Adrenal gland (tissue), 12 donors: ENCODE measurements around the gene DNAJC5. TPM values are rescaled to one million over a fixed set of nuclear protein-coding genes. Genes with fewer than 3 reads are reported as not detected.

Source experiments
- DNase-seq, 7 donors: peaks; one replicate each; pipeline ENCODE4 v3.0.0-alpha.2; 2019 to 2020
- H3K27ac ChIP-seq, 5 donors: fragments of 200-600 bp; sonication (generic) in 4 of 5; 1 replicate in 3 of 5; 2 replicates in 2 of 5; pipeline versions ENCODE4 v1.5.1 to v1.8.0; 2016 to 2020; ENCODE audit warnings: mild to moderate bottlenecking in 1 of 5
- H3K27me3 ChIP-seq: fragments of 200-600 bp; 2 replicates; pipeline ENCODE4 v1.8.0; 2021
- H3K36me3 ChIP-seq, 2 donors: fragments of 200-600 bp; replicated peaks in 1 of 2; 1 replicate in 1 of 2; 2 replicates in 1 of 2; pipeline versions ENCODE4 v1.5.1 to v1.8.0; 2018 to 2022
- H3K4me1 ChIP-seq, 2 donors: fragments of 200-600 bp; replicated peaks in 1 of 2; 1 replicate in 1 of 2; 2 replicates in 1 of 2; pipeline versions ENCODE4 v1.5.1 to v1.8.0; 2018 to 2021
- H3K4me3 ChIP-seq, 4 donors: fragments of 200-600 bp; sonication (generic) in 3 of 4; one replicate each; pipeline ENCODE4 v1.5.1; 2016 to 2018
- H3K9me3 ChIP-seq, 3 donors: fragments of 200-600 bp; sonication (generic) in 1 of 3; replicated peaks in 1 of 3; 1 replicate in 2 of 3; 2 replicates in 1 of 3; pipeline versions ENCODE4 v1.5.1 to v1.8.0; 2016 to 2021
- POLR2A ChIP-seq, 2 donors: fragments of 450-650 bp; IDR thresholded peaks; one replicate each; pipeline ENCODE4 v1.6.1; 2017; ENCODE audit warnings: antibody characterized with exemption in 2 of 2, mild to moderate bottlenecking in 2 of 2, moderate library complexity in 1 of 2
- WGBS, 4 donors: extraction: QIAGEN DNeasy Blood & Tissue Kit in 2 of 4; methylation state at CpG; one replicate each; pipeline versions ENCODE4 v1.1.5 to v1.1.7; 2013 to 2017; 5-methylcytosine and 5-hydroxymethylcytosine counted together
- intact Hi-C, 2 donors: fragments of 100-400 bp; cut with DNase I; formaldehyde crosslinking; loops; one replicate each; pipeline versions ENCODE4 v1.14.1 to v1.15.0; 2022 to 2023
- polyA plus RNA-seq, 3 donors: library from polyadenylated mRNA; stranded (reverse); fragments of 200-250 nt in 2 of 3; fragments of 350-450 nt in 1 of 3; fragmentation: Illumina TruSeq in 1 of 3; extraction: RNeasy Lipid Tissue Mini Kit (QIAGEN cat#74804) in 1 of 3; gene quantifications; one replicate each; pipeline ENCODE4 v1.2.3, GENCODE V29; 2013 to 2014
- total RNA-seq, 9 donors: library from RNA; depleted of rRNA in 4 of 9; stranded (reverse); fragments of >200 nt in 4 of 9; fragments of 120-200 nt in 1 of 9; fragmentation: NEBNext Ultra II Directional in 1 of 9; extraction: Animal tissue kit (Norgen Biotek cat#: 25700) in 1 of 9; gene quantifications; one replicate each; pipeline versions ENCODE4 v1.1.0 to v1.2.4, GENCODE V29; 2013 to 2023
- TF ChIP-seq, protein P1 (sequence below), 6 experiments: fragments of 450-650 bp in 4 of 6; fragments of 200-600 bp in 2 of 6; sonication (generic) in 1 of 6; IDR thresholded peaks; 1 replicate in 5 of 6; 2 replicates in 1 of 6; pipeline versions ENCODE4 v1.5.1 to v1.8.0; 2016 to 2021; ENCODE audit warnings: antibody characterized with exemption in 6 of 6, mild to moderate bottlenecking in 2 of 6, moderate library complexity in 1 of 6
- donor health status: healthy with polysubstance abuse.
- donor health status: Bipolar disorder and iron deficiency.
- donor health status: DM: yes; HTN: yes; CAD: no.
- donor health status: DM: no; HTN: no; CAD: no.
- donor health status: DM: no; HTN: no; CAD: no.
- donor health status: DM: yes; HTN: yes; CAD: no.

Gene DNAJC5
- total and polyA plus RNA-seq, 12 donors = 26.5 to 78.0 (median 61.4) TPM

DNA sequence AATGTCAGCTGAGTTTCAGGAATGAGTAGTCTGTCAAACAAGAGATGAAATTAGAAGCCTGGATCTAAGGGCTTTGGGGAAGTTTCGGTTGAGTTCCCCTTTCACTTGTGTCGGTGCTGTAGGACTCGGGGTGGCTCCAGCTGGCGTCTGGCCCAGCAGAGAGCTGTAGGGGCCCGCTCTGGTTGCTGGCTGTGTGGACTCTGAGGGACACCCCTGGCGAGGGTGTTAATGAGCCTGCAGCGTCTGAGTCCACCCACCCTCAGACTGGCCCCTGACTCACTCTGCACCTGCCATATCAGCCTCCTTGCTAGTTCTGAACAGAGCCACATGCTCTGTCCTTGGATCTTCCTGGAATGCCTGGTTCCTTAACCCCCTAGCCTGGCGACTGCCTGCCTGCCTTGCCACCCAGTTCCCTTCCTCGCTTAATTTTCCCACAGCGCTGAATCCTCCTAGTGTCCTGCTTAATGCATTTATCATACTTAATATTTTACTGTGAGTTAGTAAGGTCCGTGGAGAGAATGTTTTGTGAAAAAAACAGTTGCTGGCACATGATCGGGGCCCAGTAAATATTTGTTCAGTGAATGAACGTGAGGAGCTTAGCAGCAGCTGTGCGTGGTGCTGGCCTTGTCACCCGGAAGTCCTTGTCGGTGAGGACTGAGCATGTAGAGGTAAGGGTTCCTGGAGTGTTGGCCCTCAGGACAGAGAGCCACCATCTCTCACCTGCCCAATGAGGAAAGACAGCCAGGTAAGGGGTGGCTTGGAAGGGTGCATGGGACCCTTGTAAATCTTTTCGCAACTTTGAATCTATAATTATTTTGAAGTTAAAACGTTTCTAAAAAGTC is 1.6 kb downstream of the DNAJC5 start:
- peaks cover 0 to 5% of the 10 kb centered on the region in 2 donors for H3K36me3 ChIP-seq
- H3K27ac ChIP-seq = peak overlapping the region; percentile 36 to 97 (median 80)
- 8 to 9% (median 8%) methylated on average over 16 to 18 of the region's 18 CpGs for WGBS, 4 donors
- no peaks in the 10 kb centered on the region for H3K27me3 ChIP-seq
- TF ChIP-seq, protein P1, sequence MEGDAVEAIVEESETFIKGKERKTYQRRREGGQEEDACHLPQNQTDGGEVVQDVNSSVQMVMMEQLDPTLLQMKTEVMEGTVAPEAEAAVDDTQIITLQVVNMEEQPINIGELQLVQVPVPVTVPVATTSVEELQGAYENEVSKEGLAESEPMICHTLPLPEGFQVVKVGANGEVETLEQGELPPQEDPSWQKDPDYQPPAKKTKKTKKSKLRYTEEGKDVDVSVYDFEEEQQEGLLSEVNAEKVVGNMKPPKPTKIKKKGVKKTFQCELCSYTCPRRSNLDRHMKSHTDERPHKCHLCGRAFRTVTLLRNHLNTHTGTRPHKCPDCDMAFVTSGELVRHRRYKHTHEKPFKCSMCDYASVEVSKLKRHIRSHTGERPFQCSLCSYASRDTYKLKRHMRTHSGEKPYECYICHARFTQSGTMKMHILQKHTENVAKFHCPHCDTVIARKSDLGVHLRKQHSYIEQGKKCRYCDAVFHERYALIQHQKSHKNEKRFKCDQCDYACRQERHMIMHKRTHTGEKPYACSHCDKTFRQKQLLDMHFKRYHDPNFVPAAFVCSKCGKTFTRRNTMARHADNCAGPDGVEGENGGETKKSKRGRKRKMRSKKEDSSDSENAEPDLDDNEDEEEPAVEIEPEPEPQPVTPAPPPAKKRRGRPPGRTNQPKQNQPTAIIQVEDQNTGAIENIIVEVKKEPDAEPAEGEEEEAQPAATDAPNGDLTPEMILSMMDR (IDR thresholded peaks at IDR 0.05) = no peak
- TF ChIP-seq POLR2A (IDR thresholded peaks at IDR 0.05) = peak in 1 of 2 donors; percentile 70
- peak overlapping the region in 1 of 4 donors; percentile 88 for H3K4me3 ChIP-seq
- DNase-seq = peak; percentile 57 to 81 (median 71)
- no peaks in the 10 kb centered on the region for H3K9me3 ChIP-seq
- H3K4me1 ChIP-seq = peaks cover 36 to 61% of the 10 kb centered on the region in 2 donors
- intact Hi-C loops = no loop called here

DNA sequence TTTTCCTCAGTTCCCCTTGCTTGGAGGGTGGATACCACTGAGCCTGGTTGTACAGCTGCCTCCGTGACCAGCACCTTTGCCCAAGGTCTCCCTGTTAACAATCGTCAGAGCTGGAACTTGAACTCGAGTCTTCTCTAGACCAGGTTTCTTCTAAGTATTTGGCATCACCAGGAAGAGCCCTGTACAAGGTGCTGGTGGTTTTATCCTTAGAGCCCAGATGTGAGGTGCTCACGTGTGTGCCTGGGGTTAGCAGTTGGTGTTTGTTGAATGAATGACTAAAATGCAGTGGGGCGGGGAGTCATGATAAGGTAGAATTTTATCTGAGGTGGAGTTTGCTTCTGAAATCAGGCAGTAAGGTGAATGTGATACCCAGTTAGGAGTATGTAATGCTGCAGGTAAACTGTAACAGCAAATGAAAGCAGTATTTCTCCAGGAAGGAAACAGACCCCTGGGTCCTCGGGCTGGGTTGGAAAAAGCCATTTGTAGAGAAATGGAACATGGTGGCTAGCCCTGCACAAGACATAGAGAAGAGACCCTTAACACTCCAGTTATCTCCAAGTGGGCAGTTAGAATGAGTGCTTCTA is 3.1 kb downstream of the DNAJC5 start:
- WGBS, 4 donors = 53 to 74% (median 69%) methylated on average over 6 of the region's 6 CpGs
- intact Hi-C loops = no loop called here
- H3K27me3 ChIP-seq = no peaks in the 10 kb centered on the region
- H3K4me3 ChIP-seq = no peak overlapping the region
- H3K9me3 ChIP-seq = no peaks in the 10 kb centered on the region
- peaks cover 36 to 65% of the 10 kb centered on the region in 2 donors for H3K4me1 ChIP-seq
- H3K27ac ChIP-seq = peak overlapping the region in 1 of 5 donors; percentile 82
- TF ChIP-seq, protein P1 (IDR thresholded peaks at IDR 0.05) = no peak
- no peak for TF ChIP-seq POLR2A (IDR thresholded peaks at IDR 0.05)
- no peaks in the 10 kb centered on the region for H3K36me3 ChIP-seq
- DNase-seq = no peak

DNA sequence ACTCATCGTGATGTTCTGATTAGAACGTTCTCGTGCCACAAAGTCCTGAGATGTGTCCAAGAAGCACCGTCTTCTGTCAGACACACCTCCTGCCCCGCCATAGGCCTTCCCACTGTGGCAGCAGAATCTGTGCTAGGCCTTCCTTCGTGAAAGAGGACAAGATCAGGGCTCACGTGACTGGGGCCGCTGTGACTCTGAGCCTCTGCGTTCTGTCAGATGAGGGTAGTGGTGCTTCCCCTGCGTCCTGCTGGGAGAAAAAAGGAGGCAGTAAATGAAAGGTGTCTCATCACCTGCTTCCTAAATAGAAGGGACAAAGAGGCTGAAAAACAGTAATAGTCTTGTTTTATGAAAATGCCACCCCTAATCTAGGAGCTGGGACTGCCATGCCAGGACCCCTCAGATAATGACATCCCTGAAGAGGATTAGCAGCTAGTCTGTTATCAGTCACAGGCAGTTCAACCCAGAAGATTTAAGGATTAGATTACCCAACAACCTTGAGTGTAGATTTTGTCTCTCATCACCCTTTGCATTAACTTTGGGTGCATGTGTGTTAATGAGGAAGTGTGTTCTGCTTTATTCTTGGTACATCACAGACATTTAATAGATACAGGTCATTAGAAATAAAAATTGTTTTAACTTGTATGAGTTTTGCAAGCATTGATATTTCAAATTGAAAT is 4.1 kb downstream of the DNAJC5 start:
- peak in 5 of 7 donors; percentile 39 to 73 (median 47) for DNase-seq
- H3K9me3 ChIP-seq = no peaks in the 10 kb centered on the region
- H3K27me3 ChIP-seq = no peaks in the 10 kb centered on the region
- peak overlapping the region in 2 of 5 donors; percentile 28 to 42 for H3K27ac ChIP-seq
- H3K4me1 ChIP-seq = peaks cover 34 to 62% of the 10 kb centered on the region in 2 donors
- no peak overlapping the region for H3K4me3 ChIP-seq
- no peak for TF ChIP-seq POLR2A (IDR thresholded peaks at IDR 0.05)
- TF ChIP-seq, protein P1 (IDR thresholded peaks at IDR 0.05) = no peak
- H3K36me3 ChIP-seq = no peaks in the 10 kb centered on the region
- intact Hi-C loops = no loop called here
- 62 to 74% (median 68%) methylated on average over 8 to 10 of the region's 10 CpGs for WGBS, 4 donors

DNA sequence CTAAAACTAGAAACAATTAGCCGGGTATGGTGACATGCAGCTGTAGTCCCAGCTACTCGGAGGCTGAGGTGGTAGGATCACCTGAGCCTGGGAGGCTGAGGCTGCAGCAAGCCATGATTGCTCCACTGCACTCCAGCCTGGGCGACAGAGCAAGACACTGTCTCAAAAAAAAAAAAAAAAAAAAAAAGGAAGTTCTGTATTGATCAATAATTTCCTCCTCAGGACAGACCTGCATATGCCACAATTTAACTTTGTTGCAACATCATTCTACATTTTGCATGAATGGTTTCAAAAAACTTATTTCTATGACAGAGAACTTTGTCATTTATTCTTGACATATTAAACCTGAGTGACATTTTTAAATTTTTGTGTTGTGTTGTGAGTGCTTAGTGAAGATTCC is 5.5 kb downstream of the DNAJC5 start:
- DNase-seq = no peak
- no peaks in the 10 kb centered on the region for H3K27me3 ChIP-seq
- intact Hi-C loops = no loop called here
- H3K9me3 ChIP-seq = no peaks in the 10 kb centered on the region
- 63 to 88% (median 78%) methylated on average over 3 of the region's 3 CpGs for WGBS, 4 donors
- no peak overlapping the region for H3K4me3 ChIP-seq
- TF ChIP-seq POLR2A (IDR thresholded peaks at IDR 0.05) = no peak
- TF ChIP-seq, protein P1 (IDR thresholded peaks at IDR 0.05) = no peak
- no peaks in the 10 kb centered on the region for H3K36me3 ChIP-seq
- peaks cover 28 to 58% of the 10 kb centered on the region in 2 donors for H3K4me1 ChIP-seq
- H3K27ac ChIP-seq = peak overlapping the region in 1 of 5 donors; percentile 7
